HepG2 (cell line): ENCODE results near the gene KLF12. TPM values are rescaled to one million over a fixed set of nuclear protein-coding genes. Genes with fewer than 3 reads are reported as not detected.

Experiments
- ATAC-seq: fragments of 200-7000 bp; cut with Tn5 transposase; 3 replicates; pipeline ENCODE4 v1.9.1; 2020; ENCODE audit warnings: mild to moderate bottlenecking, moderate library complexity
- BruUV-seq: library from RNA; stranded (reverse); fragments of 400-500 nt; replicated peaks from 2 replicates; lab custom pipeline; 2021; lab: Mats Ljungman, UMichigan
- CTCF ChIA-PET: fragments of 300-600 bp; formaldehyde crosslinking; extraction: SDS; loops from one replicate; lab custom pipeline; 2021; ENCODE audit warnings: low total read pairs, inconsistent platforms, low intra/inter-chr PET ratio; lab: Yijun Ruan, JAX
- POLR2A ChIA-PET: fragments of 350-600 bp; sonication (Branson Sonifier 250); formaldehyde crosslinking; loops from one replicate; lab custom pipeline; 2020; ENCODE audit warnings: antibody characterized with exemption, inconsistent platforms; lab: Yijun Ruan, JAX
- DNase-seq: peaks from one replicate; pipeline ENCODE4 v3.0.0-alpha.2; 2015; ENCODE audit warnings: low spot score
- FAIRE-seq: peaks from 3 replicates; lab custom pipeline; 2011; peaks lifted over from hg19 to GRCh38; lab: Jason Lieb, UNC
- H2AFZ ChIP-seq: one replicate; pipeline ENCODE4 v1.6.1; 2011; ENCODE audit warnings: low read length, inconsistent platforms
- H3K27ac ChIP-seq: fragments of 300-600 bp; 3 replicates; pipeline ENCODE4 v1.8.0; 2011; ENCODE audit warnings: mixed run types, mild to moderate bottlenecking, mixed read lengths, low read length, inconsistent platforms; ENCODE audit not compliant: insufficient read depth; ENCODE audit errors: extremely low read length
- H3K27me3 ChIP-seq, 2 experiments: fragments of 200-600 bp in 1 of 2; 2 replicates in 1 of 2; 3 replicates in 1 of 2; pipeline versions ENCODE4 v1.6.0 to v1.8.0; 2011; ENCODE audit warnings: low read length in 2 of 2, mild to moderate bottlenecking in 2 of 2, moderate library complexity in 2 of 2, inconsistent platforms in 1 of 2; ENCODE audit not compliant: insufficient read depth in 2 of 2, control insufficient read depth in 1 of 2
- H3K36me3 ChIP-seq, 2 experiments: fragments of 200-600 bp in 1 of 2; replicated peaks in 1 of 2; 2 replicates in 1 of 2; 3 replicates in 1 of 2; pipeline versions ENCODE4 v1.5.1 to v1.8.0; 2011; ENCODE audit warnings: low read length in 2 of 2, inconsistent platforms in 1 of 2; ENCODE audit not compliant: insufficient read depth in 2 of 2, control insufficient read depth in 1 of 2
- H3K4me1 ChIP-seq: 2 replicates; pipeline ENCODE4 v1.5.1; 2012; ENCODE audit warnings: low read length, inconsistent platforms; ENCODE audit not compliant: insufficient read depth
- H3K4me2 ChIP-seq: 2 replicates; pipeline ENCODE4 v1.6.0; 2011; ENCODE audit warnings: low read depth, low read length, inconsistent platforms
- H3K4me3 ChIP-seq, 3 experiments: fragments of 200-600 bp in 1 of 3; sonication (generic), shearing (Covaris generic) in 1 of 3; replicated peaks in 1 of 3; 2 replicates each; pipeline ENCODE4 v1.5.1; 2011 to 2016; ENCODE audit warnings: low read length in 3 of 3, inconsistent platforms in 2 of 3, low read depth in 2 of 3, mild to moderate bottlenecking in 2 of 3, control low read depth in 1 of 3, mixed read lengths in 1 of 3; ENCODE audit not compliant: insufficient read depth in 1 of 3
- H3K79me2 ChIP-seq: one replicate; pipeline ENCODE4 v1.6.1; 2011; ENCODE audit warnings: low read length, inconsistent platforms; ENCODE audit not compliant: insufficient read depth
- H3K9ac ChIP-seq: 2 replicates; pipeline ENCODE4 v1.6.0; 2011; ENCODE audit warnings: mild to moderate bottlenecking, low read depth, low read length, inconsistent platforms; ENCODE audit not compliant: insufficient read depth
- H3K9me3 ChIP-seq: 2 replicates; pipeline ENCODE4 v1.5.1; 2012; ENCODE audit warnings: mild to moderate bottlenecking, low read length
- H4K20me1 ChIP-seq: 2 replicates; pipeline ENCODE4 v1.6.0; 2011; ENCODE audit warnings: inconsistent platforms, mild to moderate bottlenecking, low read length, moderate library complexity; ENCODE audit not compliant: insufficient read depth
- ATRX ChIP-seq: sonication (generic); formaldehyde crosslinking; IDR thresholded peaks from 2 replicates; pipeline ENCODE4 v1.4.0; 2020; ENCODE audit warnings: missing genetic modification reagents, borderline replicate concordance
- FOXP1 ChIP-seq, 2 experiments: fragments of 450-650 bp in 1 of 2; IDR thresholded peaks; 2 replicates each; pipeline ENCODE4 v1.6.1; 2017 to 2018; ENCODE audit warnings: antibody characterized with exemption in 1 of 2
- HNF4A ChIP-seq: sonication (generic); formaldehyde crosslinking; IDR thresholded peaks from 2 replicates; pipeline ENCODE4 v1.4.0; 2020; ENCODE audit warnings: missing genetic modification reagents
- ISX ChIP-seq: sonication (generic); formaldehyde crosslinking; conservative IDR thresholded peaks from 2 replicates; pipeline ENCODE4 v1.5.0; 2020; ENCODE audit warnings: missing genetic modification reagents
- KAT7 ChIP-seq: IDR thresholded peaks from 2 replicates; pipeline ENCODE4 v1.6.1; 2018; ENCODE audit warnings: borderline replicate concordance, missing compliant biosample characterization
- KLF12 ChIP-seq: sonication (generic); formaldehyde crosslinking; IDR thresholded peaks from 2 replicates; pipeline ENCODE4 v1.4.0; 2020; ENCODE audit warnings: missing genetic modification reagents, borderline replicate concordance
- MED13 ChIP-seq: sonication (generic); formaldehyde crosslinking; IDR thresholded peaks from 2 replicates; pipeline ENCODE4 v1.5.0; 2020; ENCODE audit warnings: missing genetic modification reagents
- NFKB2 ChIP-seq: sonication (generic); formaldehyde crosslinking; IDR thresholded peaks from 2 replicates; pipeline ENCODE4 v1.4.0; 2020; ENCODE audit warnings: missing genetic modification reagents, borderline replicate concordance
- NR2F2 ChIP-seq: IDR thresholded peaks from 2 replicates; pipeline ENCODE4 v1.6.1; 2012; ENCODE audit warnings: low read depth, inconsistent platforms, borderline replicate concordance
- NR2F6 ChIP-seq, 2 experiments: IDR thresholded peaks; 2 replicates each; pipeline ENCODE4 v1.6.1; 2016; ENCODE audit warnings: antibody characterized with exemption in 1 of 2, mild to moderate bottlenecking in 1 of 2
- SALL1 ChIP-seq: sonication (generic); formaldehyde crosslinking; IDR thresholded peaks from 2 replicates; pipeline ENCODE4 v1.8.0; 2022; ENCODE audit warnings: mild to moderate bottlenecking, missing genetic modification reagents
- SIN3B ChIP-seq: fragments of 150-350 bp; IDR thresholded peaks from 2 replicates; pipeline ENCODE4 v1.6.1; 2014; ENCODE audit warnings: low read length
- TCF7L2 ChIP-seq: IDR thresholded peaks from 2 replicates; pipeline ENCODE4 v1.6.1; 2011; ENCODE audit warnings: mild to moderate bottlenecking, low read depth, low read length, moderate library complexity
- ZMYM2 ChIP-seq: sonication (generic); formaldehyde crosslinking; IDR thresholded peaks from 2 replicates; pipeline ENCODE4 v1.8.0; 2022; ENCODE audit warnings: mild to moderate bottlenecking, missing genetic modification reagents
- ZNF101 ChIP-seq: sonication (generic); formaldehyde crosslinking; IDR thresholded peaks from 2 replicates; pipeline ENCODE4 v1.4.0; 2020; ENCODE audit warnings: mild to moderate bottlenecking, low read depth, missing genetic modification reagents, borderline replicate concordance
- ZNF282 ChIP-seq: fragments of 450-650 bp; IDR thresholded peaks from 2 replicates; pipeline ENCODE4 v1.6.1; 2018; ENCODE audit not compliant: partially characterized antibody
- ZNF572 ChIP-seq: sonication (generic); formaldehyde crosslinking; IDR thresholded peaks from 2 replicates; pipeline ENCODE4 v1.5.1; 2020; ENCODE audit warnings: mild to moderate bottlenecking, missing genetic modification reagents
- ZNF7 ChIP-seq: IDR thresholded peaks from 2 replicates; pipeline ENCODE4 v1.6.1; 2016; ENCODE audit warnings: missing biosample characterization, missing genetic modification reagents
- ZNF709 ChIP-seq: sonication (generic); formaldehyde crosslinking; IDR thresholded peaks from 2 replicates; pipeline ENCODE4 v1.5.0; 2020; ENCODE audit warnings: mild to moderate bottlenecking, missing genetic modification reagents
- WGBS: methylation state at CpG from one replicate; pipeline ENCODE4 v1.1.6; 2017; ENCODE audit warnings: low lambda C conversion rate; 5-methylcytosine and 5-hydroxymethylcytosine counted together
- in situ Hi-C: cut with HindIII; loops from 2 replicates; pipeline ENCODE4 v1.10.0; 2017; ENCODE audit warnings: low pct_unique_long_range_greater_than_20kb; ENCODE audit not compliant: extremely low pct_ligation_motif_present
- intact Hi-C: fragments of 100-400 bp; cut with micrococcal nuclease; formaldehyde crosslinking; loops from one replicate; pipeline ENCODE4 v1.10.0; 2022; ENCODE audit not compliant: unreplicated experiment
- polyA plus RNA-seq, 8 experiments: library from polyadenylated mRNA; depleted of rRNA in 3 of 8; stranded (reverse) in 7 of 8; unstranded in 1 of 8; fragments of >200 nt; fragmentation: Illumina TruSeq in 4 of 8; extraction: Trizol in 4 of 8; gene quantifications; 2 replicates each; pipeline versions ENCODE4 v1.2.1 to v1.2.3, GENCODE V29; 2011 to 2016; ENCODE audit warnings: low read depth in 4 of 8, missing spikeins in 1 of 8, mixed read lengths in 1 of 8; ENCODE audit not compliant: insufficient read depth in 1 of 8
- total RNA-seq, 5 experiments: library from RNA; depleted of rRNA; stranded (reverse); fragments of >200 nt; fragmentation: Illumina TruSeq; extraction: Trizol; gene quantifications; 2 replicates each; pipeline ENCODE4 v1.2.3, GENCODE V29; 2016; ENCODE audit warnings: low read depth in 1 of 5
- TF ChIP-seq, protein P1 (sequence below): sonication (generic); formaldehyde crosslinking; IDR thresholded peaks from 2 replicates; pipeline ENCODE4 v1.5.0; 2020; ENCODE audit warnings: mild to moderate bottlenecking, missing genetic modification reagents
- TF ChIP-seq, protein P2 (sequence below): sonication (generic); formaldehyde crosslinking; IDR thresholded peaks from 2 replicates; pipeline ENCODE4 v1.4.0; 2020; ENCODE audit warnings: missing genetic modification reagents

KLF12 gene
- total and polyA plus RNA-seq, 2 of the 13 experiments (the other 11 are each of a cell fraction or from before 2014, with no cell fraction given) = 0.66 to 1.5 TPM

DNA sequence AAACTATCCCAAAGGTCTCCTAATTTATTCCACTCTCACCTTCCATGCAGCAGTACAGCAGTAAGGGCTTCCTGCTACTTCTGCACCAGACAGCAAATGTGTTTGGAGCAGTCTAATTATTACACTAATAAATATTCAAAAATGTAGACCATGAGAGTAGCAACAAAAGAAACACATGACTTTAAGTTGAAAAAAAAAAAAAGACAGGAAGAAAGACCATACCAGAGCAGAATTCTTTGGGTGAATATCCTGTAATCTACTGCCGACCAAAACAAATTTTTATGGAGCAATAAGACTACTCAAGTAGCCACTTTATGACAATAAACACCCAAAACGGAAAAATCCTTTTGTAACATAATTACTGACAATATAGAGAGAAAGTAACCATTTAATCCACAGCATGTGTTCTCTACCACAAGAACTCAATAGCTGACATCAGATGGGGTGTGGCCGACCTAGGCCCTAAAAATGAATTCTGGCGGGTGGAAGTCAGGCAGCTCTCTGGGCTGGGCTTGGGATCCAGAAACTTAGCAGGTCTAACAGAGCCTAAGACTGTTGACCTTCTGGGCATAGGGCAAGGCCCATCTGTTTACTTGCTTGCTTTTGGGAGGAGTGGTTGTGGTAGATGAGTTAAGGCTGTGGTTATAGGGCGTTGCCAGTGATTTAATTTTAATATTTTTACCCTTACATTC lies 4.6 kb downstream of the KLF12 start:
- Histone ChIP-seq H3K79me2 (peaks cover 5% of the 10 kb centered on the region), H3K9me3 (no peaks in the 10 kb centered on the region), H3K9ac (no peak overlapping the region), H3K27me3 (peaks cover 0 to 16% of the 10 kb centered on the region in 2 experiments; a peak in 1 of 5 replicates), H3K4me2 (peak overlapping the region; percentile 18; the same call in 1 of the 2 replicates), H3K36me3 (no peaks in the 10 kb centered on the region), H3K27ac (no peak overlapping the region), H3K4me1 (peaks cover 48% of the 10 kb centered on the region), H2AFZ (no peak overlapping the region), H4K20me1 (no peaks in the 10 kb centered on the region), H3K4me3 (no peak overlapping the region)
- ATAC-seq (no peak), FAIRE-seq (no peak), DNase-seq (no peak)
- no TSS peak for BruUV-seq
- 35% methylated on average over 5 of the region's 5 CpGs for WGBS
- ChIA-PET POLR2A (no interaction called here), CTCF (no interaction called here)
- intact Hi-C loops = loop anchor here (5.0 to 10.0 kb wide), 3 partner anchors 97 to 295 kb away; no protein-coding TSS in a partner anchor
- in situ Hi-C loops = no loop called here
- TF ChIP-seq NR2F2 (0 out of 2 replicates have a peak, but pooled peaks have one; percentile 16), TCF7L2 (no peak), ZNF101 (CRISPR knock-in tag) (no peak), ATRX (CRISPR knock-in tag) (no peak), KLF12 (CRISPR knock-in tag) (0 out of 2 replicates have a peak, but pooled peaks have one; percentile 20), ZNF709 (CRISPR knock-in tag) (no peak), ZNF282 (no peak), ISX (CRISPR knock-in tag) (no peak), FOXP1 (IDR thresholded peaks at IDR 0.05) (no peak), FOXP1 (CRISPR knock-in tag; IDR thresholded peaks at IDR 0.05) (peak; percentile 30), MED13 (no peak), SIN3B (no peak), NFKB2 (CRISPR knock-in tag) (no peak), ZNF7 (CRISPR knock-in tag) (no peak), ZMYM2 (CRISPR knock-in tag) (no peak), HNF4A (0 out of 2 replicates have a peak, but pooled peaks have one; percentile 9), NR2F6 (IDR thresholded peaks at IDR 0.05) (peak; percentile 44; the same call in 1 of the 2 replicates), NR2F6 (CRISPR knock-in tag; IDR thresholded peaks at IDR 0.05) (no peak), ZNF572 (CRISPR knock-in tag) (no peak), KAT7 (CRISPR knock-in tag) (no peak), SALL1 (peak; percentile 28; the same call in 1 of the 2 replicates)
- TF ChIP-seq, protein P1, sequence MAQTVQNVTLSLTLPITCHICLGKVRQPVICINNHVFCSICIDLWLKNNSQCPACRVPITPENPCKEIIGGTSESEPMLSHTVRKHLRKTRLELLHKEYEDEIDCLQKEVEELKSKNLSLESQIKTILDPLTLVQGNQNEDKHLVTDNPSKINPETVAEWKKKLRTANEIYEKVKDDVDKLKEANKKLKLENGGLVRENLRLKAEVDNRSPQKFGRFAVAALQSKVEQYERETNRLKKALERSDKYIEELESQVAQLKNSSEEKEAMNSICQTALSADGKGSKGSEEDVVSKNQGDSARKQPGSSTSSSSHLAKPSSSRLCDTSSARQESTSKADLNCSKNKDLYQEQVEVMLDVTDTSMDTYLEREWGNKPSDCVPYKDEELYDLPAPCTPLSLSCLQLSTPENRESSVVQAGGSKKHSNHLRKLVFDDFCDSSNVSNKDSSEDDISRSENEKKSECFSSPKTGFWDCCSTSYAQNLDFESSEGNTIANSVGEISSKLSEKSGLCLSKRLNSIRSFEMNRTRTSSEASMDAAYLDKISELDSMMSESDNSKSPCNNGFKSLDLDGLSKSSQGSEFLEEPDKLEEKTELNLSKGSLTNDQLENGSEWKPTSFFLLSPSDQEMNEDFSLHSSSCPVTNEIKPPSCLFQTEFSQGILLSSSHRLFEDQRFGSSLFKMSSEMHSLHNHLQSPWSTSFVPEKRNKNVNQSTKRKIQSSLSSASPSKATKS (CRISPR knock-in tag) = no peak
- TF ChIP-seq, protein P2, sequence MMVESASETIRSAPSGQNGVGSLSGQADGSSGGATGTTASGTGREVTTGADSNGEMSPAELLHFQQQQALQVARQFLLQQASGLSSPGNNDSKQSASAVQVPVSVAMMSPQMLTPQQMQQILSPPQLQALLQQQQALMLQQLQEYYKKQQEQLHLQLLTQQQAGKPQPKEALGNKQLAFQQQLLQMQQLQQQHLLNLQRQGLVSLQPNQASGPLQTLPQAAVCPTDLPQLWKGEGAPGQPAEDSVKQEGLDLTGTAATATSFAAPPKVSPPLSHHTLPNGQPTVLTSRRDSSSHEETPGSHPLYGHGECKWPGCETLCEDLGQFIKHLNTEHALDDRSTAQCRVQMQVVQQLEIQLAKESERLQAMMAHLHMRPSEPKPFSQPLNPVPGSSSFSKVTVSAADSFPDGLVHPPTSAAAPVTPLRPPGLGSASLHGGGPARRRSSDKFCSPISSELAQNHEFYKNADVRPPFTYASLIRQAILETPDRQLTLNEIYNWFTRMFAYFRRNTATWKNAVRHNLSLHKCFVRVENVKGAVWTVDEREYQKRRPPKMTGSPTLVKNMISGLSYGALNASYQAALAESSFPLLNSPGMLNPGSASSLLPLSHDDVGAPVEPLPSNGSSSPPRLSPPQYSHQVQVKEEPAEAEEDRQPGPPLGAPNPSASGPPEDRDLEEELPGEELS (CRISPR knock-in tag) = peak; percentile 37; the same call in 1 of the 2 replicates
